Stromal cell of bone marrow (primary cell): ENCODE measurements around the gene OPRM1.
A peak's percentile ranks its signal among the peaks of the same experiment; 100 is the strongest.

ENCODE experiments used
- DNase-seq: peaks from one replicate; pipeline ENCODE4 v3.0.0-alpha.2; 2012; ENCODE audit warnings: low read depth

The OPRM1 gene

GRCh38 chr6:154284313-154284853 is 245.3 kb downstream of the OPRM1 start:
- no peak for DNase-seq

GRCh38 chr6:154285826-154286225 is 246.8 kb downstream of the OPRM1 start:
- DNase-seq, result no peak

- DNase-seq, result no peak
These were observed 250.9 kb downstream of the OPRM1 start for GRCh38 chr6:154289818-154290508.

DNA sequence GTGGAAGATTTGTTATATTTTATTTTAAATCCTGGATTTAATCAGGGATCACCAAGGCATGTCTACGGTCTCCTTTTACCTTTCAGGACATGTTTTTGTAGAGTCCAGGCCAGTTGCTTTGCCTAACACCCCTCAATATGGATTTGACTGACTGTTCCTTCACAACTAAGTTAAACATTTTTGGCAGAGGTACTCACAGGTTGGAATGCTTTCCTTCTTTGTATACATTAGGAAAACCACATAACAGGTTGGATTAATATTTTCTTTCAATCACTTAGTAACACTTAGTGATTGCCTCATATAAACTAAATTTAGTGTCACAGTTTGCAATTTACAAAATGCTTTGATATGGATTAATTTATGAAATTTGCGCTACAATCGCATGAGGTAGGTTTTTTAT is 253.0 kb downstream of the OPRM1 start:
- DNase-seq, result no peak

DNA sequence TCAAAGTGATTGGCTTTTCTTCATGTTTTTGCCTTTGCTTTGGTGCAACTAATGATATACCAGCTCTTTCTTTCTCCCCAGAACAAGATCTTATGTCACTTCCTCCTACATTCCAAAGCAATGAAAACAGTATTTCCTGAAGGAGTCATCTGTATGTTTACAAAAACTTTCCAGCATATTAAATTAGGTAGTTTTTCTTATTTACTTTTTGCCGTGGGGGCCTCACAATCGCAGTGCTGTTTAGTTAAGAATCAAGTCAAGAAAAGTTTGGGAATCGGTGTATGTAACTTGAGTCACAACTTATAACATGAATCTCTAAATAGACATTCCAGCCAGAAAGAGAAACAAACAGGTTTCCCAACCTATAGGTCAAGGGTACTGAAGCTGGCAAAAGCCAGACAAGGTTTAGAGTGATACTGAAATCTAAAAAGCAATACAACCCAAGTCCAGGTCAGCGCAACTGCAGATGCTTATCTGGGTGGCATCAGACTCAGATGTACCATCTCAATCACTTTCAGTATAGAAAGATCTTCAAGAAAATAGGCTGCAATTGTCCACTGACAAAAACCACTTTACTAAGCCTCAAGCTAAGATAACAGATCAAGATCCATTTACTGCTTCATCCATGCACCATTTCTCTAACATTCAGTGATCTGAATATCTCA is 253.9 kb downstream of the OPRM1 start:
- DNase-seq, result peak; percentile 31

- DNase-seq, result no peak
These were observed 256.7 kb downstream of the OPRM1 start for GRCh38 chr6:154295733-154296132.
